Endothelial cell of umbilical vein (primary cell): Measurements from ENCODE around the gene SPTLC1. TPM values are rescaled to one million over a fixed set of nuclear protein-coding genes. Genes with fewer than 3 reads are reported as not detected.

Source experiments
- BruUV-seq: library from RNA; stranded (reverse); fragments of 400-500 nt; replicated peaks from 2 replicates; lab custom pipeline; 2021; lab: Mats Ljungman, UMichigan
- CTCF ChIA-PET: fragments of 300-600, 350-600 bp; sonication (Branson Sonifier 250); formaldehyde crosslinking; loops from one replicate; lab custom pipeline; 2021; ENCODE audit warnings: antibody characterized with exemption, inconsistent platforms; lab: Charles Lee
- POLR2A ChIA-PET: fragments of 300-600, 350-600 bp; sonication (Branson Sonifier 250); formaldehyde crosslinking; loops from one replicate; lab custom pipeline; 2021; ENCODE audit warnings: antibody characterized with exemption, inconsistent platforms; lab: Charles Lee
- DNase-seq: peaks from one replicate; pipeline ENCODE4 v3.0.0-alpha.2; 2011; ENCODE audit warnings: low read depth, low spot score
- FAIRE-seq: peaks from 2 replicates; lab custom pipeline; 2011; peaks lifted over from hg19 to GRCh38; lab: Jason Lieb, UNC
- H2AFZ ChIP-seq: 2 replicates; pipeline ENCODE4 v1.6.0; 2012; ENCODE audit warnings: low read depth, low read length, control low read depth, inconsistent platforms
- H3K27ac ChIP-seq: 2 replicates; pipeline ENCODE4 v1.5.1; 2011; ENCODE audit warnings: low read depth, mild to moderate bottlenecking, control low read depth, low read length, moderate library complexity; ENCODE audit not compliant: insufficient read depth
- H3K27me3 ChIP-seq, 2 experiments: 2 replicates each; pipeline versions ENCODE4 v1.6.0 to v1.6.1; 2011; ENCODE audit warnings: low read length in 2 of 2, mixed read lengths in 1 of 2; ENCODE audit not compliant: control insufficient read depth in 2 of 2, insufficient read depth in 2 of 2
- H3K36me3 ChIP-seq, 2 experiments: 2 replicates in 1 of 2; 3 replicates in 1 of 2; pipeline ENCODE4 v1.5.1; 2011; ENCODE audit warnings: low read length in 2 of 2, mild to moderate bottlenecking in 1 of 2, moderate library complexity in 1 of 2; ENCODE audit not compliant: control insufficient read depth in 2 of 2, insufficient read depth in 2 of 2; ENCODE audit errors: extremely low read depth in 1 of 2
- H3K4me1 ChIP-seq: 3 replicates; pipeline ENCODE4 v1.5.1; 2011; ENCODE audit warnings: mild to moderate bottlenecking, low read length; ENCODE audit not compliant: control insufficient read depth, insufficient read depth; ENCODE audit errors: extremely low read depth
- H3K4me2 ChIP-seq: 2 replicates; pipeline ENCODE4 v1.6.1; 2011; ENCODE audit warnings: low read length, control low read depth, mixed read lengths; ENCODE audit not compliant: insufficient read depth
- H3K4me3 ChIP-seq, 3 experiments: fragments of 200-600 bp in 1 of 3; sonication (generic), shearing (Covaris generic) in 1 of 3; replicated peaks in 1 of 3; 2 replicates each; pipeline ENCODE4 v1.5.1; 2011 to 2016; ENCODE audit warnings: control low read depth in 3 of 3, low read length in 3 of 3, mild to moderate bottlenecking in 2 of 3, inconsistent platforms in 1 of 3, low read depth in 1 of 3, moderate library complexity in 1 of 3; ENCODE audit not compliant: insufficient read depth in 1 of 3
- H3K79me2 ChIP-seq: 2 replicates; pipeline ENCODE4 v1.6.0; 2012; ENCODE audit warnings: low read length, inconsistent platforms; ENCODE audit not compliant: control insufficient read depth, insufficient read depth
- H3K9ac ChIP-seq: replicated peaks from 2 replicates; pipeline ENCODE3; 2011; ENCODE audit warnings: low read length, control low read depth; ENCODE audit not compliant: insufficient read depth; ENCODE audit errors: extremely low read depth
- H3K9me1 ChIP-seq: replicated peaks from 3 replicates; pipeline ENCODE4 v1.6.0; 2011; ENCODE audit warnings: mild to moderate bottlenecking, low read length; ENCODE audit not compliant: control insufficient read depth, insufficient read depth; ENCODE audit errors: extremely low read depth
- H3K9me3 ChIP-seq: replicated peaks from 2 replicates; pipeline ENCODE4 v1.5.1; 2012; ENCODE audit warnings: low read length, inconsistent platforms; ENCODE audit not compliant: control insufficient read depth, insufficient read depth
- H4K20me1 ChIP-seq: replicated peaks from 2 replicates; pipeline ENCODE3; 2011; ENCODE audit warnings: mild to moderate bottlenecking, low read length; ENCODE audit not compliant: control insufficient read depth, insufficient read depth; ENCODE audit errors: extremely low read depth
- EZH2 ChIP-seq: IDR thresholded peaks from 2 replicates; pipeline ENCODE4 v1.6.1; 2012; ENCODE audit warnings: borderline replicate concordance, low read depth, mild to moderate bottlenecking, moderate library complexity, low read length, inconsistent platforms; ENCODE audit not compliant: severe bottlenecking
- FOS ChIP-seq: IDR thresholded peaks from 2 replicates; pipeline ENCODE4 v1.6.1; 2011; ENCODE audit warnings: mild to moderate bottlenecking, low read length, moderate library complexity, borderline replicate concordance; ENCODE audit not compliant: insufficient read depth
- GATA2 ChIP-seq: IDR thresholded peaks from 2 replicates; pipeline ENCODE4 v1.7.0; 2011; ENCODE audit warnings: low read depth, mild to moderate bottlenecking, moderate library complexity, mixed read lengths, low read length; ENCODE audit not compliant: insufficient read length, insufficient read depth
- JUN ChIP-seq: IDR thresholded peaks from 2 replicates; pipeline ENCODE4 v1.6.1; 2011; ENCODE audit warnings: borderline replicate concordance, low read depth; ENCODE audit not compliant: insufficient read length, insufficient read depth
- MYC ChIP-seq: IDR thresholded peaks from one replicate; pipeline ENCODE4 v1.6.1; 2011; ENCODE audit warnings: mild to moderate bottlenecking, low read depth, low read length
- POLR2A ChIP-seq: IDR thresholded peaks from 2 replicates; pipeline ENCODE4 v1.6.1; 2012; ENCODE audit warnings: low read depth, mild to moderate bottlenecking, control low read depth, low read length
- POLR2AphosphoS5 ChIP-seq: IDR thresholded peaks from 2 replicates; pipeline ENCODE4 v1.6.1; 2012; ENCODE audit warnings: low read depth, mild to moderate bottlenecking, control low read depth, low read length, moderate library complexity; ENCODE audit not compliant: insufficient read depth
- dilution Hi-C: fragments of 300-500 bp; cut with MboI; formaldehyde crosslinking; loops from one replicate; pipeline ENCODE4 v1.15.0; 2019; ENCODE audit warnings: low sequenced_read_pairs; ENCODE audit not compliant: extremely low pct_ligation_motif_present
- intact Hi-C: fragments of 100-400 bp; cut with micrococcal nuclease; formaldehyde crosslinking; loops from one replicate; pipeline ENCODE4 v1.10.0; 2022
- polyA plus RNA-seq, 4 experiments: library from polyadenylated mRNA; depleted of rRNA in 3 of 4; stranded (reverse) in 3 of 4; unstranded in 1 of 4; fragments of >200 nt; gene quantifications; 2 replicates each; pipeline versions ENCODE4 v1.2.1 to v1.2.3, GENCODE V29; 2011 to 2012; ENCODE audit warnings: missing spikeins in 1 of 4
- total RNA-seq: library from RNA; stranded (reverse); gene quantifications from 2 replicates; pipeline ENCODE4 v1.2.3, GENCODE V29; 2021
- TF ChIP-seq, protein P1 (sequence below), 2 donors: IDR thresholded peaks; 1 replicate in 1 of 2; 2 replicates in 1 of 2; pipeline ENCODE4 v1.5.1; 2011; ENCODE audit warnings: low read length in 2 of 2, mild to moderate bottlenecking in 2 of 2, moderate library complexity in 2 of 2, control low read depth in 1 of 2, inconsistent platforms in 1 of 2, low read depth in 1 of 2; ENCODE audit not compliant: insufficient read depth in 1 of 2; ENCODE audit errors: extremely low read depth in 1 of 2
- TF ChIP-seq, protein P2 (sequence below): IDR thresholded peaks from 2 replicates; pipeline ENCODE4 v1.6.1; 2011; ENCODE audit not compliant: insufficient read depth, insufficient read length

Gene SPTLC1
- total and polyA plus RNA-seq, 2 donors (not counting 3 experiments of a cell fraction or from before 2014, with no cell fraction given): 35.9 to 68.5 TPM

DNA sequence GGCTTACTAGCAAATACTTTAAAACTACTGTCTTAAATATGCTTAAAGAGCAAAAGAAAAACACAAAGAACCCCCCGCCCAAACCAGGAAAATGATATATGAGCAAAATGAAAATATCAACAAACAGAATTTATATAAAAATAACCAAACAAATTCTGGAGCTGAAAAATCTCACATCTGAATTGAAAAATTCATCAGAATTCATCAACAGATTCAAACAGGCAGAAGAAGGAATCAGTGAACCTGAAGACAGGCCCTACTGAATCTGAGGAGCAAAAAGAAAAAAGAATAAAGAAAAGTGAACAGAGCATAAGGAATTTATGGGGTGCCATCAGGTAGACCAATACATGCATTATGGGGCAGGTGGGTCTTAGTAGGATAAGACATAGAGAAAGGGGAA, 49.8 kb upstream of the SPTLC1 start:
- H3K36me3 ChIP-seq: no peaks in the 10 kb centered on the region
- no peaks in the 10 kb centered on the region for H3K4me1 ChIP-seq
- BruUV-seq: no TSS peak
- FAIRE-seq (no peak), DNase-seq (no peak)
- no peaks in the 10 kb centered on the region for H3K9me3 ChIP-seq
- dilution Hi-C loops: no loop called here
- ChIA-PET CTCF (no interaction called here), POLR2A (no interaction called here)
- no peak overlapping the region for H2AFZ ChIP-seq
- no peaks in the 10 kb centered on the region for H3K9me1 ChIP-seq
- no peak overlapping the region for H3K4me3 ChIP-seq
- H4K20me1 ChIP-seq: no peaks in the 10 kb centered on the region
- H3K27me3 ChIP-seq: peaks cover 0 to 2% of the 10 kb centered on the region in 2 experiments
- TF ChIP-seq POLR2A (no peak), EZH2 (no peak), JUN (no peak)
- TF ChIP-seq, protein P1, sequence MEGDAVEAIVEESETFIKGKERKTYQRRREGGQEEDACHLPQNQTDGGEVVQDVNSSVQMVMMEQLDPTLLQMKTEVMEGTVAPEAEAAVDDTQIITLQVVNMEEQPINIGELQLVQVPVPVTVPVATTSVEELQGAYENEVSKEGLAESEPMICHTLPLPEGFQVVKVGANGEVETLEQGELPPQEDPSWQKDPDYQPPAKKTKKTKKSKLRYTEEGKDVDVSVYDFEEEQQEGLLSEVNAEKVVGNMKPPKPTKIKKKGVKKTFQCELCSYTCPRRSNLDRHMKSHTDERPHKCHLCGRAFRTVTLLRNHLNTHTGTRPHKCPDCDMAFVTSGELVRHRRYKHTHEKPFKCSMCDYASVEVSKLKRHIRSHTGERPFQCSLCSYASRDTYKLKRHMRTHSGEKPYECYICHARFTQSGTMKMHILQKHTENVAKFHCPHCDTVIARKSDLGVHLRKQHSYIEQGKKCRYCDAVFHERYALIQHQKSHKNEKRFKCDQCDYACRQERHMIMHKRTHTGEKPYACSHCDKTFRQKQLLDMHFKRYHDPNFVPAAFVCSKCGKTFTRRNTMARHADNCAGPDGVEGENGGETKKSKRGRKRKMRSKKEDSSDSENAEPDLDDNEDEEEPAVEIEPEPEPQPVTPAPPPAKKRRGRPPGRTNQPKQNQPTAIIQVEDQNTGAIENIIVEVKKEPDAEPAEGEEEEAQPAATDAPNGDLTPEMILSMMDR (IDR thresholded peaks at IDR 0.05; ENCODE audit: extremely low read depth in 1 of 2, insufficient read depth in 1 of 2, low read depth in 1 of 2, low read length in 2 of 2): no peak
- TF ChIP-seq, protein P2, sequence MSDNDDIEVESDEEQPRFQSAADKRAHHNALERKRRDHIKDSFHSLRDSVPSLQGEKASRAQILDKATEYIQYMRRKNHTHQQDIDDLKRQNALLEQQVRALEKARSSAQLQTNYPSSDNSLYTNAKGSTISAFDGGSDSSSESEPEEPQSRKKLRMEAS: no peak
- H3K4me2 ChIP-seq: no peak overlapping the region
- H3K27ac ChIP-seq: no peak overlapping the region
- intact Hi-C loops: no loop called here
- no peak overlapping the region for H3K9ac ChIP-seq
- no peaks in the 10 kb centered on the region for H3K79me2 ChIP-seq

DNA sequence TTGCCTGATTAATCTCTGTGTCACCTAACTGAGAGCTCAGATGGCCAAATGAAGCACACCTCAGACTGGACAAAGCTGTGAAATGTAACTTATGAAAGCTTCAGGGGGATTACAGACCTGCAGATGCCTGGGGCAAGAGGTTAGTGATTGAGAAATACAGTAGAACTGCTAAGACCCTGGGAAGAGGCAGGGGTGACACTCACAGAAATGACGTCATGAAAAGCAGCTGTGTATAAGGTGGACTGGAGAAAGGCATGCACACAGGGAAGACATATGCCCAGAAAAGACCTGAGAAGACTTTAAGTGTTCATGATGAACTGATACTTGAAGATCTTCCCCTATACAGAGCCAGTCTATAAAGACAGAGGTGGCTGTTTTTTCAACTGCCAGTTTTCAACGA, 49.3 kb upstream of the SPTLC1 start:
- H3K4me3 ChIP-seq: no peak overlapping the region
- H3K27me3 ChIP-seq: peaks cover 0 to 2% of the 10 kb centered on the region in 2 experiments
- no peaks in the 10 kb centered on the region for H3K9me1 ChIP-seq
- TF ChIP-seq, protein P1 (IDR thresholded peaks at IDR 0.05; ENCODE audit: extremely low read depth in 1 of 2, insufficient read depth in 1 of 2, low read depth in 1 of 2, low read length in 2 of 2): no peak
- TF ChIP-seq GATA2 (no peak), MYC (no peak), EZH2 (no peak), FOS (no peak), POLR2A (no peak), JUN (no peak), POLR2AphosphoS5 (no peak)
- TF ChIP-seq, protein P2: no peak
- no peaks in the 10 kb centered on the region for H3K9me3 ChIP-seq
- no TSS peak for BruUV-seq
- H3K9ac ChIP-seq: no peak overlapping the region
- no peak for DNase-seq
- ChIA-PET POLR2A (no interaction called here), CTCF (no interaction called here)
- no peaks in the 10 kb centered on the region for H3K4me1 ChIP-seq
- no peak for FAIRE-seq
- no peak overlapping the region for H3K27ac ChIP-seq
- no peaks in the 10 kb centered on the region for H4K20me1 ChIP-seq
- H3K4me2 ChIP-seq: no peak overlapping the region
- dilution Hi-C loops: no loop called here
- H2AFZ ChIP-seq: no peak overlapping the region
- no peaks in the 10 kb centered on the region for H3K36me3 ChIP-seq
- no peaks in the 10 kb centered on the region for H3K79me2 ChIP-seq
- intact Hi-C loops: no loop called here
